ENCODE results near the gene MT1X. TPM values are rescaled to one million over a fixed set of nuclear protein-coding genes. Genes with fewer than 3 reads are reported as not detected.

The MT1X gene
- total RNA-seq, 2 donors from 2014 or later: 13.3 to 28.3 TPM

DNA sequence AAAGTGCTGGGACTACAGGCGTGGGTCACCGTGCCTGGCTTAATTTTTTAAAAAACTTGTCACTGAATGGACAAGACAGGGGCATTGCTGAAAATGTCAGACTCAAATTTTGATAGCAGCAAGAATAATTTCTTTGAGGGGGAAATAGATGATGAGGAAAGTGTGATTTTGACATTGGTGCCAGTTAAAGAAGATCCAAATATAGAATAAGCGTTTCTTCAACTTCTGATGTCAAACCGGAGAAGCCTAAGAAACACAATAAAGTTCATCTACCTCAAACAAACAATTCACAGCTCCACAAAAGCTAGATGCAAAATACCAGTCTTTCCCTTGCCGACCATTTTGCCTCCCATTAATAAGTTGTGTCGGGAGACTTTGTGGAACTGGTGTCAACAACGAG is 4.5 kb downstream of the MT1X start:
- H3K36me3 Mint-ChIP-seq: peaks cover 0 to 5% of the 10 kb centered on the region in 2 donors
- no peak overlapping the region for H3K27ac Mint-ChIP-seq
- DNase-seq (ENCODE audit: low spot score in 2 of 2): no peak
- ATAC-seq: no peak
- H3K9me3 Mint-ChIP-seq: no peaks in the 10 kb centered on the region

DNA sequence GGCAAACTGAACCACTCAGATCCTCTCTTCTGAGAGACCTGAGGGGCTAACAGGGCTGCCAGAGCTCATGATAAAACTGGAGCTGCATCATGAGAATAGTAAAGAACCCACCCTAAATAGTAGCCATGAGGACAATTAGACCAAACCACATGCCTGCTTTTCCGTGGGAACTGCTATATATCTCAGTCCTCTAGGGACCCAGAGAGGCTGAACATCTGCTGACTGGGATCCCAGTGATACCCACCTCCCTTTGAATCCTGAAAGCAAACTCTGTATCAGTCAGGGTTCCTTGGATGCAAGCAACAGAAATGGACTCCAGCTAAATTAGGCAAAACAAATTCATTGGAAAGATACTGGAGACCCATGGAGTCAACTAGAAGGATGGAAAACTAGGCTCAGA is 6.5 kb downstream of the MT1X start:
- no peak overlapping the region for H3K27ac Mint-ChIP-seq
- DNase-seq (ENCODE audit: low spot score in 2 of 2) (no peak), ATAC-seq (no peak)
- no peaks in the 10 kb centered on the region for H3K9me3 Mint-ChIP-seq
- peaks cover 0 to 5% of the 10 kb centered on the region in 2 donors for H3K36me3 Mint-ChIP-seq

DNA sequence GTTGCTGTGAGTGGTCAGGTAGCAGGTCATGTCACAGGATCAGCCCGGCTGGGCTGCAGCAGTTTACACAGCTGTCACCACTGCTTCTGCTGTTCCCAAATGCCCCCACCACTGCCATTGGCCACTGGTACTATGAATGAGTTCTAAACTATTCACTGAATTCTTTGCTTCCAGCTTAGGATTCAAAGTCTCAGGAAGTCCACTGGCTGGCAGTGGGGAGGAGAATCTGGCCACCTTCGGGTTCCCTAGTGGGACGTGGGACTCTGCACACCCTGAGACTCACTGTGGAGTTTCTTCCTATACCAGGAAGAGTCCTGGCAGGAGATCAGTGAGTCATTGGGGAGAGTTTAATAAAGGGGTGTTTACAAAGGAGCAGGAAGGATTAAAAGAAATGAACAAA is 6.9 kb downstream of the MT1X start:
- Mint-ChIP-seq H3K27ac (no peak overlapping the region), H3K36me3 (peaks cover 0 to 5% of the 10 kb centered on the region in 2 donors), H3K9me3 (no peaks in the 10 kb centered on the region)
- ATAC-seq (no peak), DNase-seq (ENCODE audit: low spot score in 2 of 2) (no peak)

DNA sequence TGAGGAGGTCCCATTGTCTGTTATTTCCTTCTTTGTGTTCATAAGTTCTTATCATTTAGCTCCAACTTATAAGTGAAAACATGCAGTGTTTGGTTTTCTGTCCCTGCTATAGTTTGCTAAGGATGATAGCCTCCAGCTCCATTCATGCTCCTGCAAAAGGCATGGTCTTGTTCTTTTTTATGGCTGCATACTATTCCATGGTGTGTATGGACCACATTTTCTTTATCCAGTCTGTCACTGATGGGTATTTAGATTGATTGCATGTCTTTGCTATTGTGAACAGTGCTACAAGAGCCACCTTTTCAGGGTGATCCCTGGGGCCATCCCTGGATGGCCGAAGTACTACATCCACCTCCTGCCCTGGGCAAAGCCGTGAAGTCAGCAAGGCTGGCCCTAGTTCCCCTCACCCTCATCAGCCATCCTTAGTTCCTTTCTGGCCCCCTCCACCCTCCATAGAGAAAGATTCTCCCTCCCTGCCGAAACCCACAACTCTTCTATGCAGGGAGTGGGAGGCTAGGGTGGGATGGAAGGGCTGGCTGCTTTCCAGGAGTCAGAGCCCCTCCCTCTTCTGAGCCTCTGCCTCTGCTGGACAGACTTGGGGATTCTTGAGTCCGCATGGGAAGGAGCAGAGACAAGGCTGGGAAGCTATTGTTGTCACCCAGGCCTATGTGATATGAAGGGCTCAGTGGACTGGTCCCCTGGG is 8.3 kb downstream of the MT1X start:
- H3K27ac Mint-ChIP-seq: no peak overlapping the region
- H3K36me3 Mint-ChIP-seq: peaks cover 0 to 5% of the 10 kb centered on the region in 2 donors
- DNase-seq (ENCODE audit: low spot score in 2 of 2) (no peak), ATAC-seq (no peak)
- H3K9me3 Mint-ChIP-seq: no peaks in the 10 kb centered on the region

DNA sequence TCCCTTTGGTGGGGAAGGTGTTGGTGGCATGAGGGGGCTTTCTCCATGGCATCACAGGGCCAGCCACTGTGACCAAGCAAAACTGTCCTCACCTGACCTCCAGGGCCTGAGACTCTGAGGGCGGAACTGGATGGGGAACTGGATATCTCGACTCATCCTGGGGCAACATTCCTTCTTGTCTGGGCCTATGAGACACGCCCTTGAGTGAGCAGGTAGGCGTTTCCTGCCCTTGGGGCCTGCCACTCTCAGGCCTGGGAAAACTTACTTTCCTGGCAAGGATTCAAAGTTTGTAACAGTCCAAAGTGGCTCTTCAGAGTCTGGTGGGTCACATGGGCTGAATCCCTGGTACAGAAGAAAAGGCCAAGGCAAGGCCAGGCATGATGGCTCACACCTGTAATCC is 9.6 kb downstream of the MT1X start:
- no peak for ATAC-seq
- Mint-ChIP-seq H3K9me3 (no peaks in the 10 kb centered on the region), H3K36me3 (no peaks in the 10 kb centered on the region), H3K27ac (no peak overlapping the region)
- no peak for DNase-seq (ENCODE audit: low spot score in 2 of 2)

DNA sequence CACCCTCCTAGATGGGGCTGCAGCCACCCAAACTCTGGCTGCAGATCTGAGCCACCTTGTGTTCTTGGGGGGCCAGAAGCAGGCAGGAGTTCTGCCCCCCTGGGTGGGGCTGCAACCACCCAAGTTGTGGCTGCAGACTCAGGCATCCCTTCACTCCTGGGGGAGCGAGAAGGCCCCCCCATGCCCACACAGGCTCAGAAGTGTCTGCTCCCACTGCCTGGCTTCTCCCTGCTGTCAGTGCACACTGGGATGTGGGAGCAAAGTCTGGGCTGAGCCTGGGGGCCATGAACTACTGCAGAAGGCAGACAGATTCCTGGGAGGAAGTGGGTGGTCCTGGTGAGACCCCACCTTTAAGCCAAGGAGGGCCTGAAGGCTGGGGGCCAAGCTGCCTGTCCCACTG is 13.0 kb downstream of the MT1X start:
- DNase-seq (ENCODE audit: low spot score in 2 of 2) (no peak), ATAC-seq (no peak)
- Mint-ChIP-seq H3K36me3 (no peaks in the 10 kb centered on the region), H3K27ac (no peak overlapping the region), H3K9me3 (no peaks in the 10 kb centered on the region)

DNA sequence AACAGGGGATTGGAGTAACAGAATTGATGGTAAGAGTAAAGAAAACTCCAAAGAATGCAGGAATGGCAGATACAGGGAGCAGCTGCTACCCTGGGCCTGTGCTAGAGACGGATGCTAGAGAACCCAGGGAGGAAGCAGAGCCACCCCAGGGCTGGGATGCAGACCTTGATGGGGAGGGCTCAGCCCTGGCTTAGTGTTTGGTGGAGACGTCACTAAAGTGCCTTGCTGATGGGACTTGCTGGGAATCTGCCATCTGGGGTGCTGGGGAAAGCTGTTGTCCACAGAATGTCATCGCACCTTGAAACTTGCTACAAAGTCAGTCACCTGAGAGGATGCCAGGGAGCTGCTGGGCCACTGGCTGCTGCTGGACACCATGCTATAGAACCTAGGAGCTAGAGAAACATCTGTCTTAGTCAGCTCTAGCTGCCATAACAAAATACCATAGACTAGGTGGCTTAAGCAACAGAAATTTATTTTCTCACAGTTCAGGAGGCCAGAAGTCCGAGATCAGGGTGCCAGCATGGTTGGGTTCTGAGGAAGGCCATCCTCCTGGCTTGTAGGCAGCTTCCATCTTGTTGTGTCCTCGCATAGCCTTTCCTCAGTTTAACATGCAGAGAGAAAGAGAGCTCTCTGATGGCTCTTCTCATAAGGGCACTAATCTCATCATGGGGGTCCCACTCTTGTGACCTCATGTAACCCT is 15.3 kb downstream of the MT1X start:
- H3K9me3 Mint-ChIP-seq: no peaks in the 10 kb centered on the region
- no peak overlapping the region for H3K27ac Mint-ChIP-seq
- no peaks in the 10 kb centered on the region for H3K36me3 Mint-ChIP-seq
- ATAC-seq (no peak), DNase-seq (ENCODE audit: low spot score in 2 of 2) (no peak)

DNA sequence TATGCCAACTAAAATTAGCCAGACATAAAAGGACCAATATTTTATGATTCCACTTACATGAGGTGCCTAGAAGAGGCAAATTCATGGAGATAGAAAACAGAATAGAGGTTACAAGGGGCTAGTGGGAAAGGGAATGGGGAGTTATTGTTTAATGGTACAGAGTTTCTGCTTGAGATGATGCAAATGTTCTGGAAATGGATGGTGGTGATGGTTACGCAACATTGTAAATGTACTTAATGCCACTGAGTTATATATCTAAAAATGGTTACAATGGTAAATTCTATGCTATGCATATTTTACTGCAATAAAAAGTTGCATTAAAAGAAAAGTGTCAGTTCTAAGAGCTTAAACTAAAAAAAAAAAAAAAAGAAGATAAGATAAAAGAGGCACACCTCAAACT is 17.9 kb downstream of the MT1X start:
- no peak for DNase-seq (ENCODE audit: low spot score in 2 of 2)
- Mint-ChIP-seq H3K27ac (no peak overlapping the region), H3K9me3 (no peaks in the 10 kb centered on the region), H3K36me3 (no peaks in the 10 kb centered on the region)
- no peak for ATAC-seq

DNA sequence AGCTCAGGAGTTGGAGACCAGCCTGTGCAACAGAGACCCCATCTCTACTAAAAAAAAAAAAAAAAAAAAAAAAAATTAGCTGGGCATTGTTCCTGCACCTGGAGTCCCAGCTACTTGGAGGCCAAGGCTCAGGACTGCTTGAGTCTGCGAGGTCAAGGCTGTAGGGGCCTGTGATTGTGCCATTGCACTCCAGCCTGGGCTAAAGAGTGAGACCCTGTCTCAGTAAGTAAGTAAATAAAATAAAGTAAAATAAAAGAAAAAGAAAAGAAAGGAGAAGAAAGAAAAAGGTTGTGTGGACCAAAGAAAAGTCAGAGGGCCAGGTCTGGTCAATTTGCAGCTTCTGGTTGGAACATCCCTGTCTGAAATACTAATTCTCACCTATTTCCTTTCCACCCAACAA is 18.4 kb downstream of the MT1X start:
- ATAC-seq (no peak), DNase-seq (ENCODE audit: low spot score in 2 of 2) (no peak)
- Mint-ChIP-seq H3K36me3 (no peaks in the 10 kb centered on the region), H3K27ac (no peak overlapping the region), H3K9me3 (no peaks in the 10 kb centered on the region)

DNA sequence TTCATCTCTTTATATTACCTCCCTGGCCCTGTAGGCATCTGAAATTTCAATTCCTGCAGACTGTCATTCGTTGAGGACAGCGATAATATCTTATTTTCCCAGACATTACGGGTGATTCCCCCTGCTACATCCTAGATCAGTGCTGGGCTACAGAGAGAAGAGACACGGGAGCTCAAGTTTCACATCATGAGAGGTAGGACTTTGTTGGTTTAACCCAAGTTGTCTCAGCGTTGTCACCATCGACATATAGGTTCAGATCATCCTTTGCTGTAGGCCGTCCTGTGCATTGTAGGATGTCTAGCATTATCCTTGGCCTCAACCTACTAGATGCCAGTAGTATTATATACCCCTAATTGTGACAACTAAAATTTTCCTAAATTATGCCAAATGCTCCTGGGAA is 19.3 kb downstream of the MT1X start:
- Mint-ChIP-seq H3K27ac (peak overlapping the region; percentile 14 to 75), H3K36me3 (no peaks in the 10 kb centered on the region), H3K9me3 (no peaks in the 10 kb centered on the region)
- DNase-seq (ENCODE audit: low spot score in 2 of 2) (peak in 1 of 2 donors; percentile 25), ATAC-seq (no peak)

DNA sequence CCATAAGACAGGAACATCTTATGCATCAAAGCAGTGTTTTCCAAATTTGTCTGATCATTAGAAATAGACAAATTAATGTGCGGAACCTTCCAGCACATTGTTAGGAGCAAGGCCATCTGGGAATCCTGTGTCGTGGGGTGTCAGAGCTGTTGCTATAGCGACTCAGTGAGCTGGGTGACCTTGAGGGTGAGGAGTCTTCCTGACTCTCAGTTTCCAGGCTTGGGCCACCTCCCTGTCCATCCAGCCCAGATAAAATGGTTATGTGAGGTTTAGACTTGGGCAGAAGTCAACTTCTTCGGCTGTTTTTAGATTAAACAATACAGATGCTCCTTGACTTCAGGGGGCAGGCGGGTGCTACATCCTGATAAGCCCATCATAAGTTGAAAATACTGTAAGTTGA is 20.6 kb downstream of the MT1X start:
- Mint-ChIP-seq H3K36me3 (no peaks in the 10 kb centered on the region), H3K9me3 (no peaks in the 10 kb centered on the region), H3K27ac (no peak overlapping the region)
- ATAC-seq (no peak), DNase-seq (ENCODE audit: low spot score in 2 of 2) (peak in 1 of 2 donors; percentile 23)

DNA sequence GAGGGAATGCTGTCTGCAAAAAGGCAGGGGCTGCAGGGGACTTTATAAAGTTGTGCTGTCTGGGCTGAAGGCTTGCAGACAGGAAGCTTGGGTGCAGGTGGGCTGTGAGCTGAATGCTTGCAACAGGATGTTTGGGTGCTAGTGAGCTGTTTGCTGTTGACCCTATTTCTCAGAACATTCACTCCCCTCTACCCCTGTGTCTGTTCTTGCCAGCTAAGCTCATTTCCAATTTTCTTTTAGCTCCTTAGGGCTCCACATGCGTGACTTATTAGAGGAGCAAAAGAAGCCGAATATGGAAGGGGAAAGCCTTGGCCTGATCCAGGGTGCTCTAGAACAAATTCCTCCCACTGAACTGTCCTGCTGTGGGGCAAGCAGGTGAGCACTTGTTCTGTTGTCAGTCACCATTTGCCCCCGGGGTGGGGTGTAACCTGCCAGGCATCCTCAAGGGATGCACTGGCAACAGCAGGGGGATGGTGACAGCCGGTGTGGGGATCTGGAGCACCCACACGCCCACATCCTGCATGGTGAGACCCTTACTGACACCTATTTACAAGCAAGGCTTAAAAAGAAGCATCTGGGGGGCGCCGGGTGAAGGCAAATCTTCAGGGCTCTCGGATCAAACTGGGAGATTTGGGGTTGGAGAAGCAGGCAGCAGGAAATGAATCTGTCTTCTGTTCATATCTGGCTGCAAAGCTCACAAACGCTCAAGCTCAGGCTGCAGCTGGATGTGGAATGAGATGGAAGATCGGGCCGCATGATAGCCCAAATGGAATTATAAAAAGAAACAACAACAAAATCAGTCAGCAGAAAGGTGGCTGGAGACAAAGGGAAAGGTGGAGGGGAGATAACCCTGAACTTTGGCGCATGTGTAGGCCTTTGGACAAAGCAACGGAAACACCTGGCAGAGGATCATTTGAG is 26.5 kb downstream of the MT1X start:
- Mint-ChIP-seq H3K36me3 (no peaks in the 10 kb centered on the region), H3K27ac (peak overlapping the region; percentile 53 to 89), H3K9me3 (no peaks in the 10 kb centered on the region)
- DNase-seq (ENCODE audit: low spot score in 2 of 2) (peak in 1 of 2 donors; percentile 49), ATAC-seq (peak in 1 of 2 donors; percentile 60)

DNA sequence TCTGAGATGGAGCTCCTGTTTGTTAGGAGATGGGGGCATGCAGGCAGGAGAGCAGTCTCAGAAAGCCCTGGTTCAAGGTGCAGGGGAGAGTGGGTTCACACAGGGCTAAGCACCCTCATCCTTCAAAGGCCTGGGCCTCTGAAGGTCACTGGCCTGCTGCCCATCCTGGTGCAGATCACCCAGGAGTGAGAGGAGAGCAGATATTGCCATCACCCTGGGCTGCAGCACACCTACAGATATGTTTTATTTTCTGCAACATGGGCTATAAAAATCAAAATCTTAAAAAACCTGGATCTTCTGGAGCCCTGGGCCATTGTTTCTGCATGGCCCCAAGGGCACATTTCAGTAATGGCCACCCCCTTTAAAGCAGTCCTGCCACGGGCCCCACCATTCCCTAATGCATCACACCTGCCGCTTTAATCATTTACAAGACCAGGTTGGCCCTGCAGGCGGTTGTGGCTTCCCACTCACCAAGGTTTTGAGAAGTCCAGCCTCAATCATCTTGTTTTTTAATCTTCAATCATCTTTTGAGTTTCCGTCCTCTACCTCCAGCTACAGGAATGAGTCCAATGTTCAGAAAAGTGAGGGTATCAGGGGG is 27.3 kb downstream of the MT1X start:
- Mint-ChIP-seq H3K27ac (peak overlapping the region in 1 of 2 donors; percentile 89), H3K36me3 (no peaks in the 10 kb centered on the region), H3K9me3 (no peaks in the 10 kb centered on the region)
- DNase-seq (ENCODE audit: low spot score in 2 of 2) (peak in 1 of 2 donors; percentile 44), ATAC-seq (peak in 1 of 2 donors; percentile 38)

DNA sequence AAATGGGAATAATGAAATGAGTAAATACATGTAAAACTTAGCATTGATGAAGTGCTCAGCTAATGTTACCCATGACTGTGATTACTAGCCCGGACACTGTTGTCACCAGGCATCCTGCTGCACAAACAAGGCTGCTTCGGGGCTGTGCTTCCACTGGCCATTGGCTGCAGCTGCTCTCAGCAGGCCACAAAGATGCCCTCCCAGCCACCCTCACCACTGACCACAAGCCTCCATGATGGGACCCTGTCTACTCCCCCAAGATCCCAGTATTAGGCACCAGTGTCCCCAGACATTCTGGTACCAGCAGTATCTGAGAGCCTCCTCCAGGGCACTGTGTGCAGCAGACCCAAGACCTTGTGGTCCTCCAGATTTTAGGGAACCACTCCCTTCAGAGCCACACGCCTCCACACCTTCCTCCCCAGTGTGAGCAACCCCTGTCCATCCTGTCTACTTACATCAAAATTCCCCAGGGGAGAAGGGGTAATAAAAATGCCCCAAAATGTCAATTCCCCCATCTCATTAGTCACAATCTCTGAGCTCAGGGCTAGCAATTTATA is 28.0 kb downstream of the MT1X start:
- peak in 1 of 2 donors; percentile 34 for ATAC-seq
- H3K27ac Mint-ChIP-seq: peak overlapping the region; percentile 50 to 89
- no peaks in the 10 kb centered on the region for H3K36me3 Mint-ChIP-seq
- no peaks in the 10 kb centered on the region for H3K9me3 Mint-ChIP-seq
- no peak for DNase-seq (ENCODE audit: low spot score in 2 of 2)

DNA sequence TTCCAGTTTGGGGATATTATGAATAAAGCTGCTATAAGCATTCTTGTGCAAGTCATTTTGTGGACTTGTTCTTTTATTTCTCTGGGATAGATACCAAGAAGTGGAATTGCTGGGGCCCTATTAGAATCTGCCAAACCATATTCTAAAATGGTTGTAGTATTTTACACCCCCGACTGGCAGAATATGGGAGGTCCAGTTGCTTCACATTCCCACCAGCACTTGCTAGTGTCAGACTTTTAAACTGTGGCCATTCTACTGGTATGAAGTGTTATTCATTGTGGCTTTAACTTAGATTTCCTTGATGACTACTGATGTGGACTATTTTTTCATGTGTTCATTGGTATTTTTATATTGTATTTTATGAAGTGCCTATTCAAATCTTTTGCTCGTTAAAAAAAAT is 29.6 kb downstream of the MT1X start:
- ATAC-seq (no peak), DNase-seq (ENCODE audit: low spot score in 2 of 2) (no peak)
- H3K27ac Mint-ChIP-seq: no peak overlapping the region
- H3K36me3 Mint-ChIP-seq: no peaks in the 10 kb centered on the region
- H3K9me3 Mint-ChIP-seq: no peaks in the 10 kb centered on the region

DNA sequence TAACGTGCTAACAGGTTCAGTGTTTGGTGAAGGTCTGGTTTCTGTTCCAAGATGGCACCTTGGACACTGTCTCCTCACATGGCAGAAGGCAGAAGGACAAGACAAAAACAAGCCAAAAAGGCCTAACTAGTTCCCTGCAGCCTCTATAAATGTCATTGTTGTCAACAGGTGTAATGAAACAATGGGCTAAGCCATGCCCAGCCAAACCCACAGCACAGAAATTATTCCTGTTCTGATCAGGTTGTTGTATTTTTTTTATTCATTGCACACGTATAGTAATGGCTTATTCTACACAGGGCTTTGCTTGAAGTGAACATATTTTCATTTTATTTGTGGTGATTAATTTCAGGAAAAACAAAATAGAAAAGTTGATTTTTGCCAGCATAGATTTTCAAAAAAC is 31.5 kb downstream of the MT1X start:
- Mint-ChIP-seq H3K36me3 (no peaks in the 10 kb centered on the region), H3K9me3 (no peaks in the 10 kb centered on the region), H3K27ac (no peak overlapping the region)
- DNase-seq (ENCODE audit: low spot score in 2 of 2) (no peak), ATAC-seq (no peak)
